Trophoblast cell (in vitro differentiated cells and primary cell): Measurements from ENCODE around the gene CDH24.
"Not testable (repeated sequence)": the region's sequence is repeated elsewhere in the genome, so short reads cannot be mapped to it uniquely, and the experiment has no call there.

Source experiments
- DNase-seq, 2 donors: peaks; one replicate each; pipeline ENCODE4 v3.0.0-alpha.2; 2016
- H2AFZ ChIP-seq: 2 replicates; pipeline ENCODE4 v1.6.1; 2013; ENCODE audit warnings: low read length, moderate library complexity, mild to moderate bottlenecking; ENCODE audit not compliant: insufficient read depth, poor library complexity
- H2AK5ac ChIP-seq: 2 replicates; pipeline ENCODE4 v1.6.1; 2013; ENCODE audit warnings: mild to moderate bottlenecking, low read length
- H2BK120ac ChIP-seq: 2 replicates; pipeline ENCODE4 v1.6.1; 2013; ENCODE audit warnings: low read length, mild to moderate bottlenecking, moderate library complexity; ENCODE audit not compliant: insufficient read depth, poor library complexity
- H2BK12ac ChIP-seq: 2 replicates; pipeline ENCODE4 v1.6.1; 2013; ENCODE audit warnings: mild to moderate bottlenecking, low read length, moderate library complexity
- H2BK5ac ChIP-seq: 2 replicates; pipeline ENCODE4 v1.6.1; 2013; ENCODE audit warnings: low read length, low read depth, moderate library complexity, mild to moderate bottlenecking; ENCODE audit not compliant: poor library complexity
- H3K14ac ChIP-seq: 2 replicates; pipeline ENCODE4 v1.6.1; 2013; ENCODE audit warnings: mild to moderate bottlenecking, low read length
- H3K18ac ChIP-seq: 2 replicates; pipeline ENCODE4 v1.6.1; 2013; ENCODE audit warnings: mild to moderate bottlenecking, low read length
- H3K23ac ChIP-seq: 2 replicates; pipeline ENCODE4 v1.6.1; 2013; ENCODE audit warnings: low read length
- H3K27ac ChIP-seq: 2 replicates; pipeline ENCODE4 v1.5.1; 2013; ENCODE audit warnings: low read depth, mild to moderate bottlenecking, inconsistent platforms, low read length, moderate library complexity
- H3K27me3 ChIP-seq: 2 replicates; pipeline ENCODE4 v1.6.1; 2013; ENCODE audit warnings: inconsistent platforms, mild to moderate bottlenecking, low read length, moderate library complexity; ENCODE audit not compliant: insufficient read depth
- H3K36me3 ChIP-seq, 2 experiments: 1 replicate in 1 of 2; 2 replicates in 1 of 2; pipeline ENCODE4 v1.6.1; 2013; ENCODE audit warnings: low read length in 2 of 2, mild to moderate bottlenecking in 2 of 2, moderate library complexity in 1 of 2; ENCODE audit not compliant: insufficient read depth in 2 of 2, control insufficient read depth in 1 of 2
- H3K4ac ChIP-seq: 2 replicates; pipeline ENCODE4 v1.6.1; 2013; ENCODE audit warnings: low read depth, mild to moderate bottlenecking, low read length, moderate library complexity
- H3K4me1 ChIP-seq, 2 experiments: 1 replicate in 1 of 2; 2 replicates in 1 of 2; pipeline ENCODE4 v1.6.1; 2013; ENCODE audit warnings: low read length in 2 of 2, mild to moderate bottlenecking in 2 of 2, moderate library complexity in 1 of 2; ENCODE audit not compliant: insufficient read depth in 2 of 2, control insufficient read depth in 1 of 2
- H3K4me2 ChIP-seq: 2 replicates; pipeline ENCODE4 v1.6.1; 2013; ENCODE audit warnings: inconsistent platforms, mild to moderate bottlenecking, low read length, moderate library complexity
- H3K4me3 ChIP-seq: 2 replicates; pipeline ENCODE4 v1.5.1; 2013; ENCODE audit warnings: mild to moderate bottlenecking, low read depth, low read length, inconsistent platforms
- H3K79me1 ChIP-seq: one replicate; pipeline ENCODE4 v1.6.1; 2013; ENCODE audit warnings: low read length
- H3K79me2 ChIP-seq: 2 replicates; pipeline ENCODE4 v1.6.1; 2013; ENCODE audit warnings: low read length, mild to moderate bottlenecking; ENCODE audit not compliant: control insufficient read depth, insufficient read depth, poor library complexity
- H3K9ac ChIP-seq: 2 replicates; pipeline ENCODE4 v1.6.1; 2013; ENCODE audit warnings: mild to moderate bottlenecking, low read length
- H3K9me3 ChIP-seq: 2 replicates; pipeline ENCODE4 v1.6.1; 2013; ENCODE audit warnings: low read depth, mild to moderate bottlenecking, control low read depth, inconsistent platforms, low read length; ENCODE audit not compliant: insufficient read depth
- H4K12ac ChIP-seq: 2 replicates; pipeline ENCODE4 v1.6.1; 2013; ENCODE audit warnings: low read depth, mild to moderate bottlenecking, low read length, moderate library complexity
- H4K8ac ChIP-seq: 2 replicates; pipeline ENCODE4 v1.6.1; 2013; ENCODE audit warnings: low read depth, mild to moderate bottlenecking, low read length, moderate library complexity
- H4K91ac ChIP-seq: one replicate; pipeline ENCODE4 v1.6.1; 2013; ENCODE audit warnings: low read depth, mild to moderate bottlenecking, low read length, moderate library complexity
- WGBS: extraction: QIAGEN DNeasy Blood & Tissue Kit; methylation state at CpG from one replicate; pipeline ENCODE4 v1.1.7; 2013; ENCODE audit warnings: missing lambda C conversion rate; ENCODE audit not compliant: insufficient read length, insufficient coverage; ENCODE audit errors: extremely low coverage; 5-methylcytosine and 5-hydroxymethylcytosine counted together

Gene CDH24

DNA sequence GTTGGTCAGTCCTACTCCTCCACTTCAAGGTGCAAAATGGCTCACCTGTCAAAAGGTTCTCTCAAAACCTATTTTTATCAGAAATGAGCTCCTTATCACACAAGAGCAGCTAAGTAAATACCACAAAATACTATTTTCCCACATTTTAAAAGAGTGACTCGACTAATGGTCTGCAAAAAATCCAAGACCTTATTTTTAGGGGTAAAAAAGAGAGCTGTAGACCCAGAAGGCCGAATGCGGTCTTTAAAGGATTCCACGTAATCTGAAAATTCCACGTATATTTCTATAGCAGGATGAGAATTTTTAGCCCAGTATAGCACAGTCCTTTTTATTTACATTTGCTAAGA lies 51.2 kb downstream of the CDH24 start:
- Histone ChIP-seq H3K36me3 (no peaks in the 10 kb centered on the region), H4K12ac (no peak overlapping the region), H3K4me1 (peaks cover 0 to 2% of the 10 kb centered on the region in 2 experiments), H2AK5ac (no peak overlapping the region), H3K14ac (no peak overlapping the region), H3K9ac (no peak overlapping the region), H2BK12ac (no peak overlapping the region), H4K91ac (no peak overlapping the region), H3K79me1 (peaks cover 15% of the 10 kb centered on the region), H3K27ac (no peak overlapping the region), H3K79me2 (peaks cover 4% of the 10 kb centered on the region), H3K9me3 (no peaks in the 10 kb centered on the region), H2BK5ac (no peak overlapping the region), H2BK120ac (no peak overlapping the region), H3K23ac (no peak overlapping the region), H4K8ac (no peak overlapping the region), H3K4ac (no peak overlapping the region), H3K27me3 (no peaks in the 10 kb centered on the region), H3K4me2 (peak overlapping the region; percentile 85), H3K18ac (no peak overlapping the region), H3K4me3 (no peak overlapping the region), H2AFZ (no peak overlapping the region)
- WGBS, result no CpG with 5 or more reads among the region's 5 CpGs
- DNase-seq, result no peak

DNA sequence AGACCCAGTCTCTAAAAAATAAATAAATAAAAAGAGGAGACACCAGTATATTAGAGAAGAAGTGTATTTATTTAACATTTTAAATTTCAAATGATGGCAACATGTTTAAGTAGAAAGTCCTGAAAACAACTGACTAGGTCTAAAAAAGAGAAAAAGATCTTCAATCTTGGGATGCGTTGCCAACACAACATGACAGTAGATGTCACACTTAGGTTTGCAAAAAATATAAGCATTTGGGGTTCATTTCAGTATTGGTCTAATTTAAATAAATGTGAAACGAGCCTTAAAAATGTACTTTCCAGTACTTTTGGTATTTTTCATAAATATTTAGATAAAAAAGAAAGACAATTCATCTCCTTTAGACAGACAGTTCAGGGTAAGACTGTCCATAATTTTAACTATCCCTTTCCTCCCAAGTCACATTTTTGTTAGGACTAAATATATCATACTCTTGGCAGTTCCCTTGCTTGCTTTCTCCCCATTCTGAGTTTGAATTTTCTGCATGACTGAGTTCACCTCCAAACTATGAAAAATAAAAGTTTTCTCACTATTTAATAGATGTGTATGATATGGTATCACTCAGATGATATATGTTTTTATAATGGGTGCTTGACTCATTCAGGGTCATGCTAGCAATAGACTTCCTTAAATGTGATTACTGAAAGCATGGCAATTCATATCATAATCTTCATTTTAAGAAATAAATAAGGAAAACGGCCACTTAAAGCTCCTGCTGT lies 51.7 kb downstream of the CDH24 start:
- Histone ChIP-seq H2BK120ac (no peak overlapping the region), H3K4me3 (no peak overlapping the region), H3K9me3 (no peaks in the 10 kb centered on the region), H3K18ac (no peak overlapping the region), H3K14ac (no peak overlapping the region), H3K27me3 (no peaks in the 10 kb centered on the region), H2AFZ (no peak overlapping the region), H3K9ac (no peak overlapping the region), H2AK5ac (no peak overlapping the region), H3K27ac (no peak overlapping the region), H4K12ac (no peak overlapping the region), H3K4me1 (peaks cover 0 to 2% of the 10 kb centered on the region in 2 experiments), H2BK5ac (no peak overlapping the region), H3K4me2 (no peak overlapping the region), H3K36me3 (no peaks in the 10 kb centered on the region), H4K8ac (no peak overlapping the region), H2BK12ac (no peak overlapping the region), H3K23ac (no peak overlapping the region), H3K4ac (no peak overlapping the region), H3K79me2 (peaks cover 4% of the 10 kb centered on the region), H4K91ac (no peak overlapping the region), H3K79me1 (peaks cover 15% of the 10 kb centered on the region)
- no CpG with 5 or more reads among the region's 3 CpGs for WGBS
- no peak for DNase-seq

DNA sequence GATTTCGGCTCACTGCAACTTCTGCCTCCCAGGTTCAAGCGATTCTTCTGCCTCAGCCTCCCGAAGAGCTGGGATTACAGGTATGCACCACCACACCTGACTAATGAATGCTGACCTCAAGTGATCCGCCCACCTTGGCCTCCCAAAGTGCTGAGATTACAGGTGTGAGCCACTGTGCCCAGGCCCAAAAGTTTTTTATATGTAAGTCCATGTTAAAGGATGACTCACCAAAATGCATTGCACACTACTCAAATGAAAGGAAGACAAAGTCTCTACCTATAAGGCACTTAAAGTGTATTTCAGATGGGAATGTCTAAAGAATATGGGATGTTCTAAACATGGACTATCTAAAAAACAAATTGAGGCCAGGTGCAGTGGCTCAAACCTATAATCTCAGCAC lies 53.0 kb downstream of the CDH24 start:
- not testable (repeated sequence) for DNase-seq, H3K36me3 ChIP-seq, H3K4me3 ChIP-seq, H3K79me2 ChIP-seq, H3K4me2 ChIP-seq, H3K27me3 ChIP-seq, H2BK12ac ChIP-seq, H4K12ac ChIP-seq, H3K14ac ChIP-seq, H3K9me3 ChIP-seq, H3K27ac ChIP-seq, H3K9ac ChIP-seq, H2AFZ ChIP-seq, H4K91ac ChIP-seq, H3K4ac ChIP-seq, H3K18ac ChIP-seq, H3K23ac ChIP-seq, H4K8ac ChIP-seq, H2BK120ac ChIP-seq, H2AK5ac ChIP-seq, H3K4me1 ChIP-seq, H2BK5ac ChIP-seq
- WGBS, result no CpG with 5 or more reads among the region's 4 CpGs
- H3K79me1 ChIP-seq, result peaks cover 10% of the 10 kb centered on the region

DNA sequence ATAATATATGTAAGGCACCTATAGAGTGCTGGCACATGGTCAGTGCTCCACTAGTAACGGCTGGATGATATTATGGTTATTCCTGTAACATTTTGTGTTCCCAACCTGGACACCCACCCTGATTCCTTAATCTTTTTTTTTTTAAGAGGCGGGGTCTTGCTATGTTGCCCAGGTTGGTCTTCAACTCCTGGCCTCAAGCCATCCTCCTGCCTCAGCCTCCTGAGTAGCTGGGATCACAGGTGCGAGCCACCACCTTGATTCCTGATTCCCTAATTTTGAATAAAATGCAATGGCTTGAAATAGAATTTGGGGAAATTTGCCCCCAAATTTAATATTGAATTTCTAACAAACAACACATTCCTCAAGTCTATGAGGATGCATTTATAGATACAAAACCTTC lies 54.7 kb downstream of the CDH24 start:
- no peak overlapping the region for H2BK12ac ChIP-seq
- peaks cover 0 to 2% of the 10 kb centered on the region in 2 experiments for H3K4me1 ChIP-seq
- no peak overlapping the region for H3K4me2 ChIP-seq
- H3K36me3 ChIP-seq, result no peaks in the 10 kb centered on the region
- no CpG with 5 or more reads among the region's 3 CpGs for WGBS
- H2BK120ac ChIP-seq, result no peak overlapping the region
- H4K91ac ChIP-seq, result no peak overlapping the region
- peaks cover 4% of the 10 kb centered on the region for H3K79me2 ChIP-seq
- no peak overlapping the region for H2BK5ac ChIP-seq
- H3K14ac ChIP-seq, result no peak overlapping the region
- no peak overlapping the region for H3K23ac ChIP-seq
- H3K4ac ChIP-seq, result no peak overlapping the region
- H3K27ac ChIP-seq, result no peak overlapping the region
- H3K27me3 ChIP-seq, result no peaks in the 10 kb centered on the region
- H4K12ac ChIP-seq, result no peak overlapping the region
- H4K8ac ChIP-seq, result no peak overlapping the region
- no peak overlapping the region for H3K9ac ChIP-seq
- peaks cover 9% of the 10 kb centered on the region for H3K79me1 ChIP-seq
- H3K4me3 ChIP-seq, result no peak overlapping the region
- no peak overlapping the region for H3K18ac ChIP-seq
- H2AK5ac ChIP-seq, result no peak overlapping the region
- no peak for DNase-seq
- peaks cover 2% of the 10 kb centered on the region for H3K9me3 ChIP-seq
- H2AFZ ChIP-seq, result no peak overlapping the region
